BE2C (cell line): ENCODE results near the gene CDX2.

Experiments used
- DNase-seq: peaks from one replicate; pipeline ENCODE4 v3.0.0-alpha.2; 2020
- H3K27me3 ChIP-seq: fragments of 250-450 bp; sonication (Bioruptor Pico); 2 replicates; pipeline ENCODE4 v1.5.1; 2020; ENCODE audit warnings: mild to moderate bottlenecking
- H3K36me3 ChIP-seq: fragments of 250-450 bp; sonication (Bioruptor Pico); 2 replicates; pipeline ENCODE4 v1.5.1; 2020; ENCODE audit warnings: mild to moderate bottlenecking
- H3K4me1 ChIP-seq: fragments of 250-450 bp; sonication (Bioruptor Pico); 2 replicates; pipeline ENCODE4 v1.5.1; 2020
- H3K4me3 ChIP-seq: 2 replicates; pipeline ENCODE4 v1.5.1; 2011; ENCODE audit warnings: low read depth, low read length
- H3K9me3 ChIP-seq: fragments of 250-450 bp; sonication (Bioruptor Pico); 2 replicates; pipeline ENCODE4 v1.5.1; 2020
- CTCF ChIP-seq: IDR thresholded peaks from 2 replicates; pipeline ENCODE4 v1.5.1; 2012; ENCODE audit warnings: mild to moderate bottlenecking, low read depth, low read length

The CDX2 gene

GRCh38 chr13:27973961-27974662 is 5.0 kb upstream of the CDX2 start:
- no peak for TF ChIP-seq CTCF
- no peaks in the 10 kb centered on the region for H3K4me1 ChIP-seq
- peaks cover 100% of the 10 kb centered on the region for H3K27me3 ChIP-seq

GRCh38 chr13:27973291-27973690 is 4.2 kb upstream of the CDX2 start:
- Histone ChIP-seq H3K36me3 (no peaks in the 10 kb centered on the region), H3K4me3 (no peak overlapping the region), H3K9me3 (no peaks in the 10 kb centered on the region), H3K4me1 (no peaks in the 10 kb centered on the region), H3K27me3 (peaks cover 100% of the 10 kb centered on the region)
- no peak for DNase-seq
- TF ChIP-seq CTCF: no peak

More at GRCh38 chr13:27973961-27974662, 5.0 kb upstream of the CDX2 start:
- Histone ChIP-seq H3K9me3 (no peaks in the 10 kb centered on the region), H3K4me3 (no peak overlapping the region), H3K36me3 (no peaks in the 10 kb centered on the region)
- DNase-seq: no peak

- H3K4me3 ChIP-seq: no peak overlapping the region
- peaks cover 100% of the 10 kb centered on the region for H3K27me3 ChIP-seq
- no peak for DNase-seq
- no peak for TF ChIP-seq CTCF
- no peaks in the 10 kb centered on the region for H3K9me3 ChIP-seq
- H3K36me3 ChIP-seq: no peaks in the 10 kb centered on the region
- H3K4me1 ChIP-seq: no peaks in the 10 kb centered on the region
Measured at GRCh38 chr13:27972478-27972820, 3.3 kb upstream of the CDX2 start.

GRCh38 chr13:27971776-27972477 is 2.8 kb upstream of the CDX2 start:
- Histone ChIP-seq H3K9me3 (no peaks in the 10 kb centered on the region), H3K36me3 (no peaks in the 10 kb centered on the region), H3K27me3 (peaks cover 100% of the 10 kb centered on the region), H3K4me3 (no peak overlapping the region), H3K4me1 (no peaks in the 10 kb centered on the region)
- DNase-seq: no peak
- no peak for TF ChIP-seq CTCF

GRCh38 chr13:27971236-27971645 is 2.1 kb upstream of the CDX2 start:
- Histone ChIP-seq H3K9me3 (no peaks in the 10 kb centered on the region), H3K27me3 (peaks cover 100% of the 10 kb centered on the region), H3K36me3 (no peaks in the 10 kb centered on the region), H3K4me3 (no peak overlapping the region), H3K4me1 (no peaks in the 10 kb centered on the region)
- TF ChIP-seq CTCF: no peak
- no peak for DNase-seq
